GM20000 (cell line): ENCODE data around the gene AIP.

Source experiments
- DNase-seq: peaks from one replicate; pipeline ENCODE4 v3.0.0; 2012; ENCODE audit warnings: low spot score
- TF ChIP-seq, protein P1 (sequence below): IDR thresholded peaks from 2 replicates; pipeline ENCODE4 v1.5.1; 2012; ENCODE audit warnings: mild to moderate bottlenecking, control low read depth; ENCODE audit errors: extremely low read depth, missing control alignments

The AIP gene

DNA sequence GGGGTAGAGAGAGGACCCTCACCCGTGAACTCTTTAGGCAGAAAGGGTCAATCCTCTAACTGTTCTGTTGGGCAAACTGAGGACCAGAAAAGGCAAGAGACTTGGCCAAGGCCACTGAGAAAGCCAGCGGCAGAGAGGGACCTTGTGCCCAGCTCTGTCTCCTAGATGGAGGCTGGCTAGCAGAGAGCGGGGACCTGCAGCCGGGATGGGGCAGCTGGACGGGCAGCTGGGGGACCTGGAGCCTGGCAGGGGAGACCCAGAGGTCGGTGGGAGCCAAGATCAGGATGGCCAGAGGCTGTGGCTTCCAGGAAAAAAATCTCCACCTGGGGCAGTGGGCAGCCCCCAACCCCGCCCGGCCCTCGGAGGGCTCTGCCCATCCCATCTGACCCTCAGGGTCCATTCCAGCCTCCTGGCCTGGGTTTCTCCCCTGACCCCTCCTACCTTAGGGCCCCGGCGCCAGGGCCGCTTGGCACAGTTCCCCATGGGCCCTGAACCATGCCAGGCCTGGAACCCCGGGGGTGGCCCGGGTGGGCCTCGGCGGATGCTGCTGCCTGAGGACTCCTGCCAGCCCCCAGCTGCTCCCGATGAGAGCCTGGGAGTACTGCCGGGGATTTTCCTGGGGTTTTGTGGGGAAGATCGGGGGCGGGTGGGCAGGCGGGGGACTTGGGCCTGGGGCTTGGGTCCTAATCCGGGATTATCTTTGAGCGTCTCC lies 40.2 kb downstream of the AIP start, which contains the start of gene CABP2:
CABP2 (minus strand) TSS at position 603 of the 712 bp plus-strand sequence; CDS start at position 483, 120 bp downstream.
- TF ChIP-seq, protein P1, sequence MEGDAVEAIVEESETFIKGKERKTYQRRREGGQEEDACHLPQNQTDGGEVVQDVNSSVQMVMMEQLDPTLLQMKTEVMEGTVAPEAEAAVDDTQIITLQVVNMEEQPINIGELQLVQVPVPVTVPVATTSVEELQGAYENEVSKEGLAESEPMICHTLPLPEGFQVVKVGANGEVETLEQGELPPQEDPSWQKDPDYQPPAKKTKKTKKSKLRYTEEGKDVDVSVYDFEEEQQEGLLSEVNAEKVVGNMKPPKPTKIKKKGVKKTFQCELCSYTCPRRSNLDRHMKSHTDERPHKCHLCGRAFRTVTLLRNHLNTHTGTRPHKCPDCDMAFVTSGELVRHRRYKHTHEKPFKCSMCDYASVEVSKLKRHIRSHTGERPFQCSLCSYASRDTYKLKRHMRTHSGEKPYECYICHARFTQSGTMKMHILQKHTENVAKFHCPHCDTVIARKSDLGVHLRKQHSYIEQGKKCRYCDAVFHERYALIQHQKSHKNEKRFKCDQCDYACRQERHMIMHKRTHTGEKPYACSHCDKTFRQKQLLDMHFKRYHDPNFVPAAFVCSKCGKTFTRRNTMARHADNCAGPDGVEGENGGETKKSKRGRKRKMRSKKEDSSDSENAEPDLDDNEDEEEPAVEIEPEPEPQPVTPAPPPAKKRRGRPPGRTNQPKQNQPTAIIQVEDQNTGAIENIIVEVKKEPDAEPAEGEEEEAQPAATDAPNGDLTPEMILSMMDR: no peak

DNA sequence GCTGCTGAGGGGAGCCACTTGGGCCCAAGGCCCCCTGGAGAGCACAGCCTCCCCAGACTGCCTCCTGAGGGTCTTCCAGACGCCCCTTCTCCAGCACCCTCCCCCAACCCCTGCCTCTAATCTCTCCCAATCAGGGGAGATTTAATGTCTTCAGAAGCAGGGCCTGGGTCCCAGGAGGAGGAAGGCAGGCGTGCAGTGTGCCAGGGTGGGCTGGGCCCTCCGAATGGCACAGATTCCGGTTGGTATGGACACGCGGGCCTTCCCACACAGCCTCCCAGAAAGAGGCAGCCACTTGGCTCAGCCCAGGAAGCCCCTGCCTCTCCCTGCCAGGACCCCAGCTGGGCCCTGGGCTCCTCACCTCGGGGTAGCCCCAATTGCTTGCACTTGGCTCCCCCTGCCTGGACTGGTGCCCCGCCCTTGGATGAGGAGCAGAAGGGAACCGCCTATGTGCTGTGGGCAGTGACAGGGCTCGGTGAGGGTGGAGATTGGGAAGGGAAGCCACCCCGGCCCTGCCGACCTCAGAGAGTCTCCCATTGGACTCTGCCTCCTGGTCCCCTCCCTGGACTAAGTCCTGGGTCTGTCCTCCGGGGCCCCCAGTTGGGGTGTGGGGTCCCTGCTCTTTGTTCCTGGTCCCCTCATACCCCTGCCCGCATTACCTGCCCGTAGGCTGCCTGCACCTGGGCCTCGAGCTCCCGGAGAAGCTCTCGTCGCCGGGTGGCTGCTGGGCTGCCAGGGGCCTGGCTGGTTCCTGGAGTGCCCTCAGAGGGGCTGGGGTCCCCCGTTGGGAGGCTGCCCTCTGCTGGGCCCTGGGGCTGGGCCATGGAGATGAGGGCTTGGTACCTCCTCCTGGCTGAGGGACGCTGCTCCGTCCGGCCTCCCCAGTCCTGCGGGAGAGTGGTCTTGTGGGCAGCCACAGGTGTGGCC lies 41.0 kb downstream of the AIP start:
- no peak for DNase-seq
- TF ChIP-seq, protein P1: no peak

More for the DNA sequence above, 40.2 kb downstream of the AIP start, which contains the start of gene CABP2:
- no peak for DNase-seq

DNA sequence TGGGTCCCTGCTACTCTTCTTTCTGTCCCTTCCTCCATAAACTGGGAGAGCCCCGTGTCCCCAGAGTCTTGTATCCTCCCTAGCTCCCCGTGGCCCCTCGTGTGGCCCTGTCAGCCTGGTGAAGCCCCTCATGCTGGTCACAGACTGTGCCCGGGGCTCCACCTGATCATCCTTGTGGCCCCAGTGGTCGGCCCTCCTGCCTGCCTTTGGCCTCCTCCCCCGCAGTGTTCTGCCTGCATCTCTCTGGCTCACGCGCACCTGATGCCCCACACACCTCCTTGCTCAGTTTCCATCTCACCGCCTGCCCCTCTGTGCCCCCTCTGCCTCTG lies 41.6 kb downstream of the AIP start:
- TF ChIP-seq, protein P1: no peak
- DNase-seq: no peak

DNA sequence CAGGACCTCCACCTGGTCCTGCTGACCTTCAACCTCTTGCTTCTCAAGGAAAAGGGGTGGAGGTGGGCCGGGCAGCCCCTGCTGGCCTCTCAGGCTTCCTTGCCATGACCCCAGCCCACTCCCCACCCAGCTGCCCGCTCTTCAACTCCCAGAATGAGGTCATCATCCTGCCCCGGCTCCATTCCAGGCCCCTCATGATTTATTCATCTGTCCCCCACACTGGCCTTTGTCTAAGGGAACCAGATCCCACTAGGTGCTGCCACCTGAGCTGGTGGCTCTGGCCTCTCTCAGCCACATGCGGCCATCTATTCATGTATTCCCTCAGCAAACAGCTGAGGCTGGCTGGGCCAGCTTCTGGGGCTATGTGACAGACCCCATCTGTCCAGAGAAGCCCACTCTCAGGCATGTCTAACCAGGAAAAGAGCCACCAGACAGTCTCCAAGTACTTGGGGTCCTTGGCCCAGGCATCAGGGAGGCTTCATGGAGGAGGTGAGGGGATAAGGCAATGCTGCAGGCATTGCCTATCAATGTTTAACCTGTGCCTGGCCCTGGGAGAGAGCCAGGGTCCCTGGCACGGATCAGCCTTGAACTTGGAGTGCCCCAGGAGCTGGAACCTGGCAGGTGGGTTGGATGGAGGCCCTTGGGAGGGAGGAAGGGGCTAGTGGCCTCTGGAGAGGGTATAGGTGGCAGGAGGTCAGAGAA lies 42.6 kb downstream of the AIP start:
- DNase-seq: no peak
- TF ChIP-seq, protein P1: no peak

DNA sequence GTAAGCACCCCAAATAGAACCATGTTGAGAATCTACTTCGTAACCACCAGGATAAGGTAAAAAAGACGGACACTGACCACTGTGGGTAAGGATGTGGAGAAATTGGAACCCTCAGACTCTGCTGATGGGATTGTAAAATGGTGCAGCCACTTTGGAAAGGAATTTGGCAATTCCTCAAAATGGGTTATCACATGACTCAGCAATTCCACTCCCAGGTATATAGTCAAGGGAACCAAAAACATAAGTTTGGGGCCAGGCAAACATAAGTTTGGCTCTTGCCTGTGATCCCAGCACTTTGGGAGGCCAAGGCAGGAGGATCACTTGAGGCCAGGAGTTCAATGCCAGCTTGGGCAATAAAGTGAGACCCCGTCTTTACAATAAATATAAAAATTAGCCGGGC lies 45.5 kb downstream of the AIP start:
- TF ChIP-seq, protein P1: no peak
- no peak for DNase-seq

DNA sequence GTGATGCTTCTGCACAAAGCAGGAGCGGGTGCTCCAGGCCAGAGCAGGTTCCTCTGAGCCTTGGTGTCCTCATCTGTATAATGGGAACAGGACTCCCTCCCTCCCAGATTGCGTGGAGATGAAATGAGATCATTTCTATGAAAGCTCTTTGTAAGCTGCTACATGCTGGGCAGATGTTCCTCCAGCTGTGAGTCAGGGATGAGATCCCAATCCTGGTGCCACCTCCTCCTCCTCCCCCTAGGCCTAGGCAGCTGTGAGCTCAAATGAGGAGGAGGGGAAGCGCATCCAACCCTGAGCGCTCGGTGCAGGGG lies 47.4 kb downstream of the AIP start:
- no peak for DNase-seq
- TF ChIP-seq, protein P1: no peak

DNA sequence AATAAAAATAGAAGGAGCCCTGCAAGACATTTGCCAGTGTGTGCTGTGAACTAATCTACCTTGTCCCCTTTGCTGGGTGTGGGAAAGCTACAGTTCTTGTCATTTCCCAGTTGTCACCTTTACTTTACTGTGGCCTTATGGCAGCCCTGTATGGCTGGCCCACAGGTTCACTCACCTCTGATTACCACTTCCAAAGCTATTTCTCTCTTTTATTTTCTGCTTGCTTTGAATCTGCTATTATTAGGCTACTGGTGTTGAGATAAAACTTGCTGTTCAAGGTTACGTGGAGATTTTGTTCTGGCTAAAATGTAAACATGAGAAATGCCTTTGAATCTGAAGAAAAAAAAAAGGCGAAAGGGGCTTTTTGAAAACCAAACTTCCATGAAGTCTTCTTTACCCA lies 50.1 kb downstream of the AIP start:
- no peak for DNase-seq
- TF ChIP-seq, protein P1: no peak
